IMR-90 (cell line): ENCODE measurements around the gene MED12. TPM values are rescaled to one million over a fixed set of nuclear protein-coding genes. Genes with fewer than 3 reads are reported as not detected.

Experiments used
- ATAC-seq: fragments of 200-7000 bp; cut with Tn5 transposase; 2 replicates; pipeline ENCODE4 v1.9.1; 2020; ENCODE audit warnings: low read depth, mild to moderate bottlenecking, moderate library complexity
- BruUV-seq: library from RNA; stranded (reverse); fragments of 400-500 nt; replicated peaks from 2 replicates; lab custom pipeline; 2021; lab: Mats Ljungman, UMichigan
- CTCF ChIA-PET: fragments of 300-600 bp; formaldehyde crosslinking; extraction: SDS; loops from one replicate; lab custom pipeline; 2021; ENCODE audit warnings: antibody characterized with exemption; lab: Yijun Ruan, JAX
- POLR2A ChIA-PET: fragments of 300-600 bp; sonication (Branson Sonifier 250); formaldehyde crosslinking; loops from one replicate; lab custom pipeline; 2022; ENCODE audit warnings: antibody characterized with exemption; ENCODE audit not compliant: unreplicated experiment; lab: Charles Lee
- DNase-seq: peaks from one replicate; pipeline ENCODE4 v3.0.0; 2013
- H2AFZ ChIP-seq: replicated peaks from 2 replicates; pipeline ENCODE3; 2013; ENCODE audit warnings: low read length, mild to moderate bottlenecking; ENCODE audit not compliant: poor library complexity
- H2AK5ac ChIP-seq: 2 replicates; pipeline ENCODE4 v1.6.1; 2013; ENCODE audit warnings: low read depth, low read length, inconsistent platforms
- H2AK9ac ChIP-seq: replicated peaks from 2 replicates; pipeline ENCODE3; 2013; ENCODE audit warnings: mild to moderate bottlenecking, low read depth, low read length, moderate library complexity; ENCODE audit not compliant: poor library complexity
- H2BK120ac ChIP-seq: 2 replicates; pipeline ENCODE4 v1.6.1; 2013; ENCODE audit warnings: low read depth, low read length, inconsistent platforms
- H2BK15ac ChIP-seq: 3 replicates; pipeline ENCODE4 v1.6.1; 2013; ENCODE audit warnings: low read depth, low read length, inconsistent platforms
- H2BK20ac ChIP-seq: 2 replicates; pipeline ENCODE4 v1.6.1; 2013; ENCODE audit warnings: low read depth, mild to moderate bottlenecking, inconsistent platforms, low read length, moderate library complexity
- H2BK5ac ChIP-seq: 2 replicates; pipeline ENCODE4 v1.6.1; 2013; ENCODE audit warnings: mild to moderate bottlenecking, low read depth, low read length, inconsistent platforms; ENCODE audit not compliant: poor library complexity, severe bottlenecking
- H3K14ac ChIP-seq: replicated peaks from 2 replicates; pipeline ENCODE4 v1.6.1; 2013; ENCODE audit warnings: low read depth, low read length, inconsistent platforms
- H3K18ac ChIP-seq: 2 replicates; pipeline ENCODE4 v1.6.1; 2013; ENCODE audit warnings: low read depth, low read length, control low read depth
- H3K23ac ChIP-seq: 2 replicates; pipeline ENCODE4 v1.6.1; 2013; ENCODE audit warnings: low read depth, low read length, inconsistent platforms
- H3K27ac ChIP-seq: 2 replicates; pipeline ENCODE4 v1.5.1; 2013; ENCODE audit warnings: mild to moderate bottlenecking, control low read depth, low read length; ENCODE audit not compliant: insufficient read depth
- H3K27me3 ChIP-seq: 2 replicates; pipeline ENCODE4 v1.6.1; 2013; ENCODE audit warnings: low read length; ENCODE audit not compliant: control insufficient read depth, insufficient read depth
- H3K36me3 ChIP-seq: 2 replicates; pipeline ENCODE4 v1.6.1; 2013; ENCODE audit warnings: low read length, mixed read lengths; ENCODE audit not compliant: control insufficient read depth, insufficient read depth
- H3K4ac ChIP-seq: 2 replicates; pipeline ENCODE4 v1.6.1; 2013; ENCODE audit warnings: low read depth, low read length, inconsistent platforms
- H3K4me1 ChIP-seq: 2 replicates; pipeline ENCODE4 v1.6.1; 2013; ENCODE audit warnings: low read length, mixed read lengths; ENCODE audit not compliant: control insufficient read depth, insufficient read depth
- H3K4me2 ChIP-seq: 2 replicates; pipeline ENCODE4 v1.6.1; 2013; ENCODE audit warnings: low read depth, mild to moderate bottlenecking, control low read depth, low read length, moderate library complexity
- H3K4me3 ChIP-seq: 2 replicates; pipeline ENCODE4 v1.5.1; 2013; ENCODE audit warnings: low read depth, mild to moderate bottlenecking, control low read depth, low read length, moderate library complexity; ENCODE audit not compliant: insufficient read depth
- H3K56ac ChIP-seq: 2 replicates; pipeline ENCODE4 v1.6.1; 2013; ENCODE audit warnings: low read length, inconsistent platforms; ENCODE audit not compliant: insufficient read depth; ENCODE audit errors: extremely low read depth
- H3K79me1 ChIP-seq, 2 experiments: 2 replicates each; pipeline ENCODE4 v1.6.1; 2013; ENCODE audit warnings: low read length in 2 of 2, inconsistent platforms in 1 of 2, low read depth in 1 of 2
- H3K9ac ChIP-seq: 2 replicates; pipeline ENCODE4 v1.6.1; 2013; ENCODE audit warnings: low read depth, low read length, control low read depth
- H3K9me1 ChIP-seq: 2 replicates; pipeline ENCODE4 v1.6.1; 2013; ENCODE audit warnings: low read length, inconsistent platforms; ENCODE audit not compliant: insufficient read depth
- H3K9me3 ChIP-seq: 2 replicates; pipeline ENCODE4 v1.6.1; 2013; ENCODE audit warnings: low read length; ENCODE audit not compliant: control insufficient read depth, insufficient read depth
- H4K20me1 ChIP-seq: 2 replicates; pipeline ENCODE4 v1.6.1; 2013; ENCODE audit warnings: low read length, inconsistent platforms; ENCODE audit not compliant: insufficient read depth
- H4K5ac ChIP-seq: 2 replicates; pipeline ENCODE4 v1.6.1; 2013; ENCODE audit warnings: mild to moderate bottlenecking, low read depth, low read length, control low read depth
- H4K8ac ChIP-seq, 2 experiments: 2 replicates each; pipeline ENCODE4 v1.6.1; 2013; ENCODE audit warnings: low read depth in 2 of 2, low read length in 2 of 2, control low read depth in 1 of 2, inconsistent platforms in 1 of 2
- H4K91ac ChIP-seq: 2 replicates; pipeline ENCODE4 v1.6.1; 2013; ENCODE audit warnings: low read depth, low read length, inconsistent platforms; ENCODE audit not compliant: insufficient read depth
- BHLHE40 ChIP-seq: fragments of 150-350 bp; IDR thresholded peaks from 2 replicates; pipeline ENCODE4 v1.6.1; 2016; ENCODE audit warnings: mild to moderate bottlenecking, low read depth, low read length
- CEBPB ChIP-seq: IDR thresholded peaks from 2 replicates; pipeline ENCODE4 v1.6.1; 2012; ENCODE audit warnings: low read depth, low read length, improper control_type of control experiment
- CHD1 ChIP-seq: IDR thresholded peaks from 2 replicates; pipeline ENCODE4 v1.6.1; 2012; ENCODE audit warnings: low read depth, low read length, improper control_type of control experiment
- FOS ChIP-seq: fragments of 150-350 bp; IDR thresholded peaks from 2 replicates; pipeline ENCODE4 v1.6.1; 2016; ENCODE audit warnings: low read depth, low read length
- MAFK ChIP-seq: IDR thresholded peaks from 2 replicates; pipeline ENCODE4 v1.6.1; 2012; ENCODE audit warnings: low read depth, low read length, improper control_type of control experiment
- MAZ ChIP-seq: IDR thresholded peaks from 2 replicates; pipeline ENCODE4 v1.6.1; 2012; ENCODE audit warnings: low read depth, mild to moderate bottlenecking, low read length, improper control_type of control experiment, moderate library complexity, borderline replicate concordance
- MXI1 ChIP-seq: IDR thresholded peaks from 2 replicates; pipeline ENCODE4 v1.6.1; 2012; ENCODE audit warnings: low read depth, mild to moderate bottlenecking, low read length, moderate library complexity, borderline replicate concordance
- NFE2L2 ChIP-seq: fragments of 150-350 bp; IDR thresholded peaks from 2 replicates; pipeline ENCODE4 v1.6.1; 2016; ENCODE audit warnings: low read depth, mild to moderate bottlenecking, low read length
- POLR2A ChIP-seq: IDR thresholded peaks from 2 replicates; pipeline ENCODE4 v1.6.1; 2012; ENCODE audit warnings: mild to moderate bottlenecking, low read depth, low read length
- RAD21 ChIP-seq: IDR thresholded peaks from 2 replicates; pipeline ENCODE4 v1.6.1; 2012; ENCODE audit warnings: low read length, improper control_type of control experiment
- RCOR1 ChIP-seq: IDR thresholded peaks from 2 replicates; pipeline ENCODE4 v1.6.1; 2012; ENCODE audit warnings: mild to moderate bottlenecking, low read length, improper control_type of control experiment; ENCODE audit not compliant: insufficient replicate concordance
- RFX5 ChIP-seq: IDR thresholded peaks from 2 replicates; pipeline ENCODE4 v1.8.0; 2012; ENCODE audit warnings: low read depth, mild to moderate bottlenecking, low read length, moderate library complexity
- SMC3 ChIP-seq: fragments of 150-350 bp; IDR thresholded peaks from 2 replicates; pipeline ENCODE4 v1.6.1; 2016; ENCODE audit warnings: low read depth, mild to moderate bottlenecking, antibody characterized with exemption, low read length, moderate library complexity
- WGBS, 2 experiments: methylation state at CpG; one replicate each; pipeline versions ENCODE4 v1.1.5 to v1.1.7; 2013; ENCODE audit warnings: missing lambda C conversion rate in 2 of 2; ENCODE audit not compliant: insufficient read length in 1 of 2; ENCODE audit errors: extremely low coverage in 2 of 2; 5-methylcytosine and 5-hydroxymethylcytosine counted together
- dilution Hi-C: fragments of 300-500 bp; cut with HindIII; formaldehyde crosslinking; loops from one replicate; pipeline ENCODE4 v1.14.3; 2018; ENCODE audit warnings: low sequenced_read_pairs; ENCODE audit not compliant: unreplicated experiment
- in situ Hi-C: fragments of 300-500 bp; cut with MboI; formaldehyde crosslinking; loops from 3 replicates; pipeline ENCODE4 v1.14.3; 2019; ENCODE audit warnings: low sequenced_read_pairs, inconsistent platforms, mixed read lengths
- intact Hi-C: fragments of 100-400 bp; cut with micrococcal nuclease; formaldehyde crosslinking; loops from 2 replicates; pipeline ENCODE4 v1.10.0; 2022
- polyA plus RNA-seq, 3 experiments: library from polyadenylated mRNA; depleted of rRNA; stranded (reverse); fragments of >200 nt; gene quantifications; 2 replicates each; pipeline ENCODE4 v1.2.3, GENCODE V29; 2012; ENCODE audit warnings: low replicate concordance in 1 of 3
- total RNA-seq: library from RNA; depleted of rRNA; stranded (reverse); fragments of >200 nt; gene quantifications from 2 replicates; pipeline ENCODE4 v1.2.3, GENCODE V29; 2012
- TF ChIP-seq, protein P1 (sequence below): fragments of 150-350 bp; IDR thresholded peaks from 2 replicates; pipeline ENCODE4 v1.6.1; 2016; ENCODE audit warnings: low read depth, mild to moderate bottlenecking, low read length, moderate library complexity, borderline replicate concordance
- TF ChIP-seq, protein P2 (sequence below): fragments of 150-350 bp; IDR thresholded peaks from 2 replicates; pipeline ENCODE4 v1.6.1; 2017; ENCODE audit warnings: mild to moderate bottlenecking, antibody characterized with exemption, low read length, low read depth
- TF ChIP-seq, protein P3 (sequence below): conservative IDR thresholded peaks from 2 replicates; pipeline ENCODE4 v1.5.1; 2012; ENCODE audit warnings: mild to moderate bottlenecking, low read depth, low read length, improper control_type of control experiment

MED12 gene
- total and polyA plus RNA-seq, 2 of the 4 experiments (the other 2 are of a cell fraction) = 9.1 to 19.8 TPM

DNA sequence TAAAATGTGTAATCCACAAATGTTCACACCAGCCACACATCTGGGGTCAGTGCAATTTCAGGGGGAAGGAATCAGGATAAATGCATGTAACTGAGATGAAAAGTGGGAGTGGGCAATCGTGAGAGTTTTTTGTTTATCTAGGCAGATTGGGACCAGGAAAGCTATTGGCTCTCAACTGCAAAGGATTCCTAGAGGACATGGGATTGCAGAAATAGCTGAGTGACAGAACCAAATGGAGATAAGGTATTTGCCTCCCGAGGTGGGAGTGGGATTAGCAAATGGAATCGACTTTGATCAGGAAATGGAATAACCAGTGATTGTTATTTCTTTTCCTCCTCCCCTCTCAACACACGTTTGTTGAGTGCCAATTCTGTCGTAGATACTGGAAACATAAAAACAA, 65.7 kb downstream of the MED12 start:
- ATAC-seq (no peak), DNase-seq (no peak)
- no peak overlapping the region for H2BK20ac ChIP-seq
- no peaks in the 10 kb centered on the region for H3K9me3 ChIP-seq
- no peak overlapping the region for H3K56ac ChIP-seq
- no peaks in the 10 kb centered on the region; the same call in 1 of the 2 replicates for H3K9me1 ChIP-seq
- no peak overlapping the region for H2BK15ac ChIP-seq
- H2AK5ac ChIP-seq = no peak overlapping the region
- no peak overlapping the region; the same call in 1 of the 2 replicates for H3K23ac ChIP-seq
- WGBS, 2 experiments = no CpG with 5 or more reads among the region's 5 CpGs
- H3K27ac ChIP-seq = no peak overlapping the region
- no peak overlapping the region for H2AK9ac ChIP-seq
- dilution Hi-C loops (no loop called here), in situ Hi-C loops (no loop called here), intact Hi-C loops (no loop called here)
- TF ChIP-seq POLR2A (no peak), RCOR1 (no peak), RFX5 (no peak), MXI1 (no peak), NFE2L2 (no peak), FOS (no peak), CEBPB (no peak), RAD21 (no peak), BHLHE40 (no peak), CHD1 (no peak), MAFK (no peak), SMC3 (no peak), MAZ (no peak)
- TF ChIP-seq, protein P1, sequence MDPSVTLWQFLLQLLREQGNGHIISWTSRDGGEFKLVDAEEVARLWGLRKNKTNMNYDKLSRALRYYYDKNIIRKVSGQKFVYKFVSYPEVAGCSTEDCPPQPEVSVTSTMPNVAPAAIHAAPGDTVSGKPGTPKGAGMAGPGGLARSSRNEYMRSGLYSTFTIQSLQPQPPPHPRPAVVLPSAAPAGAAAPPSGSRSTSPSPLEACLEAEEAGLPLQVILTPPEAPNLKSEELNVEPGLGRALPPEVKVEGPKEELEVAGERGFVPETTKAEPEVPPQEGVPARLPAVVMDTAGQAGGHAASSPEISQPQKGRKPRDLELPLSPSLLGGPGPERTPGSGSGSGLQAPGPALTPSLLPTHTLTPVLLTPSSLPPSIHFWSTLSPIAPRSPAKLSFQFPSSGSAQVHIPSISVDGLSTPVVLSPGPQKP = no peak
- TF ChIP-seq, protein P2, sequence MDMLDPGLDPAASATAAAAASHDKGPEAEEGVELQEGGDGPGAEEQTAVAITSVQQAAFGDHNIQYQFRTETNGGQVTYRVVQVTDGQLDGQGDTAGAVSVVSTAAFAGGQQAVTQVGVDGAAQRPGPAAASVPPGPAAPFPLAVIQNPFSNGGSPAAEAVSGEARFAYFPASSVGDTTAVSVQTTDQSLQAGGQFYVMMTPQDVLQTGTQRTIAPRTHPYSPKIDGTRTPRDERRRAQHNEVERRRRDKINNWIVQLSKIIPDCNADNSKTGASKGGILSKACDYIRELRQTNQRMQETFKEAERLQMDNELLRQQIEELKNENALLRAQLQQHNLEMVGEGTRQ = no peak
- TF ChIP-seq, protein P3, sequence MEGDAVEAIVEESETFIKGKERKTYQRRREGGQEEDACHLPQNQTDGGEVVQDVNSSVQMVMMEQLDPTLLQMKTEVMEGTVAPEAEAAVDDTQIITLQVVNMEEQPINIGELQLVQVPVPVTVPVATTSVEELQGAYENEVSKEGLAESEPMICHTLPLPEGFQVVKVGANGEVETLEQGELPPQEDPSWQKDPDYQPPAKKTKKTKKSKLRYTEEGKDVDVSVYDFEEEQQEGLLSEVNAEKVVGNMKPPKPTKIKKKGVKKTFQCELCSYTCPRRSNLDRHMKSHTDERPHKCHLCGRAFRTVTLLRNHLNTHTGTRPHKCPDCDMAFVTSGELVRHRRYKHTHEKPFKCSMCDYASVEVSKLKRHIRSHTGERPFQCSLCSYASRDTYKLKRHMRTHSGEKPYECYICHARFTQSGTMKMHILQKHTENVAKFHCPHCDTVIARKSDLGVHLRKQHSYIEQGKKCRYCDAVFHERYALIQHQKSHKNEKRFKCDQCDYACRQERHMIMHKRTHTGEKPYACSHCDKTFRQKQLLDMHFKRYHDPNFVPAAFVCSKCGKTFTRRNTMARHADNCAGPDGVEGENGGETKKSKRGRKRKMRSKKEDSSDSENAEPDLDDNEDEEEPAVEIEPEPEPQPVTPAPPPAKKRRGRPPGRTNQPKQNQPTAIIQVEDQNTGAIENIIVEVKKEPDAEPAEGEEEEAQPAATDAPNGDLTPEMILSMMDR = no peak
- no peaks in the 10 kb centered on the region; the same call in 1 of the 2 replicates for H4K20me1 ChIP-seq
- POLR2A ChIA-PET = no interaction called here
- H3K4me1 ChIP-seq = peaks cover 4% of the 10 kb centered on the region; the same call in 1 of the 2 replicates
- no peak overlapping the region for H3K9ac ChIP-seq
- H2BK5ac ChIP-seq = no peak overlapping the region
- no TSS peak for BruUV-seq
- no peak overlapping the region for H4K8ac ChIP-seq
- peaks cover 2% of the 10 kb centered on the region; the same call in 1 of the 2 replicates for H3K27me3 ChIP-seq
- no peak overlapping the region for H4K5ac ChIP-seq
- no peaks in the 10 kb centered on the region for H3K36me3 ChIP-seq
- no peaks in the 10 kb centered on the region for H3K79me1 ChIP-seq
- H2AFZ ChIP-seq = no peak overlapping the region
- H3K4me2 ChIP-seq = no peak overlapping the region
- H3K18ac ChIP-seq = no peak overlapping the region
- no peak overlapping the region for H4K91ac ChIP-seq
- no peak overlapping the region for H3K14ac ChIP-seq
- H3K4me3 ChIP-seq = no peak overlapping the region
- CTCF ChIA-PET = no interaction called here
- no peak overlapping the region for H3K4ac ChIP-seq
- H2BK120ac ChIP-seq = no peak overlapping the region
